GM12873 (cell line): Measurements from ENCODE around the gene SYNGR4.

Source experiments
- TF ChIP-seq, protein P1 (sequence below): IDR thresholded peaks from 2 replicates; pipeline ENCODE4 v1.5.1; 2012; ENCODE audit warnings: low read depth, mild to moderate bottlenecking, moderate library complexity, low read length, control low read depth; ENCODE audit not compliant: insufficient read depth; ENCODE audit errors: missing control alignments

Gene SYNGR4

DNA sequence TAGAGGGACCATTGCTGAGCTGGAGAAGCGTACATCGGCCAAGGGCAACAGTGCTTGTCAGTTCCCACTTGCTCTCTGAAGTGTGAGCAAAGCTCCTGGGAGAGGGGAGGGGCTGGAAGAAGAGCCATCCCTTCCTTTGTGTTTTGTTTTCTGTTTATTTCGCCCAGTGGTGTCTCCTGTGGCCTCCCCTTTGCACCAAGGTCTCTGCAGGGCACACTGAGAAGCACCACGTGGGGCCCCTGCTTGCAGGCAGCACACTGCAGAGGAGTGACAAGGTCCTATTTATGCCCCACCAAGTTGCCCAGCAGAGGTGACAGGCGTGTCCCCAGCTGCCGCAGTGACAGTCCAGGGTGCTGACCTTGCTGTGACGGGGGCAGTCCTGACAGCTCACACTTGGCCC lies 53.3 kb downstream of the SYNGR4 start:
- TF ChIP-seq, protein P1, sequence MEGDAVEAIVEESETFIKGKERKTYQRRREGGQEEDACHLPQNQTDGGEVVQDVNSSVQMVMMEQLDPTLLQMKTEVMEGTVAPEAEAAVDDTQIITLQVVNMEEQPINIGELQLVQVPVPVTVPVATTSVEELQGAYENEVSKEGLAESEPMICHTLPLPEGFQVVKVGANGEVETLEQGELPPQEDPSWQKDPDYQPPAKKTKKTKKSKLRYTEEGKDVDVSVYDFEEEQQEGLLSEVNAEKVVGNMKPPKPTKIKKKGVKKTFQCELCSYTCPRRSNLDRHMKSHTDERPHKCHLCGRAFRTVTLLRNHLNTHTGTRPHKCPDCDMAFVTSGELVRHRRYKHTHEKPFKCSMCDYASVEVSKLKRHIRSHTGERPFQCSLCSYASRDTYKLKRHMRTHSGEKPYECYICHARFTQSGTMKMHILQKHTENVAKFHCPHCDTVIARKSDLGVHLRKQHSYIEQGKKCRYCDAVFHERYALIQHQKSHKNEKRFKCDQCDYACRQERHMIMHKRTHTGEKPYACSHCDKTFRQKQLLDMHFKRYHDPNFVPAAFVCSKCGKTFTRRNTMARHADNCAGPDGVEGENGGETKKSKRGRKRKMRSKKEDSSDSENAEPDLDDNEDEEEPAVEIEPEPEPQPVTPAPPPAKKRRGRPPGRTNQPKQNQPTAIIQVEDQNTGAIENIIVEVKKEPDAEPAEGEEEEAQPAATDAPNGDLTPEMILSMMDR: no peak

DNA sequence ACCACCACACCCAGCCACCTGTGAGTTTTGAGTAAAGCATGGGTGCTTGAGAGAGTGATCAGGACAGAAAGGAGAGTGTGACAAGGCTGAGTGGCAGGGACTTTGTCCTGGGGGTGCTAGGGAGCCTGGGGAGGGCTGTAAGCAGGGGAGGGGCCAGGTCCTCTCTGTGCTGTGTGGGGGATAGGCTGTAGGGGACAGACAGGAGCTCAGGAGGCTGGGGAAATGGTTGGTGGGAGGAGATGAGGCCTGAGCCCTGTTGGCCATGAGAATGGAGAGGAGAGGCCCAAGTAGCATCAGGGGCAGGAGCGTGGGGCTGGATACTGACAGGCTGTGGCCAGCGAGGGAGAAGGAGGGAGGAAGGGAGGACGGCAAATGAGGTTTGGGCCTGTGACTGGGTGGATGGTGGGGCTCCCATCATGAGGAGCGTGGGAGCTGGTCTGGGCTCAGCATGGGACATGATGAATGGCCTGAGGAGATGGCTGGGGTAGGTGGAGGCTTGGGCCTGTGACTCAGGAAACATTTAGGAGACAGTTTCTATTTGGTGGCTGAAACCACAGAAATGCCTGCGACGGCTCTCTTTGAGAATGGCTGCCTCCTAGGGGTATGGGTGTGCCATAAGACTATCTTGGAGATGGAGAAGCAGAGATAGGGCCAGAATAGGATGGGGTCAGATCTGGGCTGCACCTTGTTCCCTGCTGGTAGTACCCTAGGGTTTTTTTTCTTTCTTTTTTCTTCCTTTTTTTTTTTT lies 54.3 kb downstream of the SYNGR4 start:
- TF ChIP-seq, protein P1: peak; percentile 18

DNA sequence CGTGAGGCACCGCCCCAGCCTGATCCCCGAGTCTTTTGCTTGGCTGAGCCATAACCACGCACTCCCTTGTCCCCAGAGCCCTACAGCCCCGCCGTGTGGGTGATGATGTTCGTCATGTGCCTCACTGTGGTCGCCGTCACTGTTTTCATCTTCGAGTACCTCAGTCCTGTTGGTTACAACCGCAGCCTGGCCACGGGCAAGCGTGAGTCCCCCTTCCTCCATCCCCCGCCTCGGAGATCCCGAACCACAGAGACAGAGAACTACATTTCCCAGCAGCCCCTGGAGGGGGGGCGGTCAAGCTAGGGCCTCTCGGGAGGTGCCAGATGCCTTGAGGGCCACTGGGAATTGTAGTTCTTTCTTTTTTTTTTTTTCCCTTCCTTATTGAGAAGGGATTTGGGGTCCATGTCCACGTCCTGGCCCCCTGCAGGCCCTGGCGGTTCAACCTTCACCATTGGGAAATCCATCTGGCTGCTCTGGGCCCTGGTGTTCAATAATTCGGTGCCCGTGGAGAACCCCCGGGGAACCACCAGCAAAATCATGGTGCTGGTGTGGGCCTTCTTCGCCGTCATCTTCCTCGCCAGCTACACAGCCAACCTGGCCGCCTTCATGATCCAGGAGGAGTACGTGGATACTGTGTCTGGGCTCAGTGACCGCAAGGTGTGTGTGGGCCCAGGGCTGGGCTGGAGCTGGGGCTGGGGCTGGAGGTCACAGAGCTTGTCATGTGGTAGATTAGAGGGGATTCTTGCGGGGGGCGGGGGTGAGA lies 55.2 kb downstream of the SYNGR4 start:
- TF ChIP-seq, protein P1: no peak

DNA sequence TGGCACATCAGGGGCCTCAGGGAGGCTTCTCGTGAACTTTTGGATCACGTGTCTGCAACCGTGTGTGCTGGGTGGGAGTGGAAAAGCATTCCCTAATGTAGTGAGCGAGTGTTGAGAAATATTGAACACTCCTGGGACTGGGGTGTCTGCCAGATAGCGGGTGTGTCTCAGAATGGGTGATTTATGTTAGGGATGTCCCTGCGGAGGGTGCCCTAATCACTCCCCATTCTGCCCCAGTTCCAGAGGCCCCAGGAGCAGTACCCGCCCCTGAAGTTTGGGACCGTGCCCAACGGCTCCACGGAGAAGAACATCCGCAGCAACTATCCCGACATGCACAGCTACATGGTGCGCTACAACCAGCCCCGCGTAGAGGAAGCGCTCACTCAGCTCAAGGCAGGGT lies 57.4 kb downstream of the SYNGR4 start:
- TF ChIP-seq, protein P1: no peak

DNA sequence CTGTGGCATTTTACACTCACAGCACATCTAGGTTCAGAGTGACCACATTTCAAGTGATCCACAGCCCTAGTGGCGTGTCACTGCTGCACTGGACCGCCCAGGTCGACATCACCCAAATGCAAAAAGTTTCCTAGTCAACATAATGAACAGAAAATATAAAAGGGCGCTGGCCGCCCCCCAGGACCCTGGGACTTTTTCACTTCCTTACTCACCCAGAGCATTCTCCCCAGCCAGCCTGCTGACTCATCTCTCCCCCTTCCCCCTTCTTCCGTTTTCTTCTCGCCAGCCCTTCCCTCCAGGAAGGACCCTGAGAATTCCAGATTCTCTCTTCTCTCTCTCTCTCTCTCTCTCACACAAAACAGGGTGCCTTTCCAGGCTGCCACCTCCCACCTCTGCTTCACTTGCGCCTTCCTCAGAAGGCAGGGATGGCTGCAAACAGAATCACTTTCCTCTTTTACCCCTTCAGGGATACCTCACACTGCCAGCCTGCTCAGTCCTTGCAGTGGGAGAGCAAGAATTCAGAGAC lies 60.6 kb downstream of the SYNGR4 start:
- TF ChIP-seq, protein P1: peak; percentile 11
